ENCODE results near the gene CDH2. TPM values are rescaled to one million over a fixed set of nuclear protein-coding genes. Genes with fewer than 3 reads are reported as not detected.

The CDH2 gene
- total and polyA plus RNA-seq, 2 experiments from 2014 or later, result 14.7 to 36.9 TPM

- H4K20me1 ChIP-seq (replicated peaks; ENCODE audit: insufficient read depth), result no peaks in the 10 kb centered on the region
- H3F3A ChIP-seq (replicated peaks; ENCODE audit: low read depth), result no peaks in the 10 kb centered on the region
- no peak for TF ChIP-seq POLR2AphosphoS5 (IDR thresholded peaks at IDR 0.05; ENCODE audit: low read depth)
- TF ChIP-seq CTCF (conservative IDR thresholded peaks at IDR 0.05; ENCODE audit: low read depth in 2 of 2), result no peak
- TF ChIP-seq ZNF331 (CRISPR knock-in tag; IDR thresholded peaks at IDR 0.05; ENCODE audit: low read depth), result no peak
- TF ChIP-seq ZNF462 (CRISPR knock-in tag; IDR thresholded peaks at IDR 0.05), result no peak
- no peak for TF ChIP-seq REST (IDR thresholded peaks at IDR 0.05; ENCODE audit: unreplicated experiment)
- TF ChIP-seq CREB1 (CRISPR knock-in tag; IDR thresholded peaks at IDR 0.05; ENCODE audit: low read depth), result no peak
- H3K9me2 ChIP-seq (ENCODE audit: insufficient read depth), result no peaks in the 10 kb centered on the region
- 0 out of 2 replicates have a peak, but pooled peaks cover 4% of the 10 kb centered on the region for H3K79me2 ChIP-seq (replicated peaks; ENCODE audit: insufficient read depth)
- no peak overlapping the region for H2AFZ ChIP-seq
- DNase-seq (ENCODE audit: low spot score) (no peak), ATAC-seq (no peak)
- Mint-ChIP-seq H3K36me3 (ENCODE audit: low read depth) (no peaks in the 10 kb centered on the region), H3K27ac (no peak overlapping the region), H3K4me1 (peaks cover 29% of the 10 kb centered on the region), H3K9me3 (no peaks in the 10 kb centered on the region; the same call in 2 of the 3 replicates), H3K27me3 (ENCODE audit: insufficient read depth, low read depth, poor library complexity) (no peaks in the 10 kb centered on the region), H3K4me3 (no peak overlapping the region)
- H3K4me2 ChIP-seq, result no peak overlapping the region
- no peak overlapping the region for H3K4me3 ChIP-seq
- peaks cover 4% of the 10 kb centered on the region; the same call in 1 of the 2 replicates for H3K36me3 ChIP-seq (ENCODE audit: insufficient read depth)
- peaks cover 8% of the 10 kb centered on the region for H3K4me1 ChIP-seq (ENCODE audit: insufficient read depth)
- no peak overlapping the region for H3K27ac ChIP-seq (ENCODE audit: low read depth)
- no peaks in the 10 kb centered on the region for H3K27me3 ChIP-seq (ENCODE audit: insufficient read depth)
These were observed 109.6 kb downstream of the CDH2 start for GRCh38 chr18:28067346-28067745.
